Neural crest cell (in vitro differentiated cells): ENCODE results near the gene ELP5. TPM values are rescaled to one million over a fixed set of nuclear protein-coding genes. Genes with fewer than 3 reads are reported as not detected.

Experiments
- DNase-seq: peaks from one replicate; pipeline ENCODE4 v3.0.0; 2021; ENCODE audit warnings: low read depth, mixed read lengths, low spot score
- H3K27ac Mint-ChIP-seq: one replicate; pipeline ENCODE4 v1.8.0; 2021; ENCODE audit warnings: mild to moderate bottlenecking, mixed read lengths; ENCODE audit not compliant: unreplicated experiment
- H3K27me3 Mint-ChIP-seq: 2 replicates; pipeline ENCODE4 v1.8.0; 2021; ENCODE audit warnings: low read depth, mild to moderate bottlenecking, mixed read lengths
- H3K36me3 Mint-ChIP-seq: 2 replicates; pipeline ENCODE4 v1.8.0; 2021; ENCODE audit warnings: low read depth, mild to moderate bottlenecking, mixed read lengths
- H3K4me1 Mint-ChIP-seq: 2 replicates; pipeline ENCODE4 v1.8.0; 2021; ENCODE audit warnings: mixed read lengths
- H3K4me3 Mint-ChIP-seq: one replicate; pipeline ENCODE4 v1.8.0; 2021; ENCODE audit warnings: mild to moderate bottlenecking, mixed read lengths
- H3K9me3 Mint-ChIP-seq: 2 replicates; pipeline ENCODE4 v1.8.0; 2021; ENCODE audit warnings: mixed read lengths
- total RNA-seq: library from RNA; stranded (reverse); gene quantifications from 2 replicates; pipeline ENCODE4 v1.2.1, GENCODE V29; 2021
- TF ChIP-seq, protein P1 (sequence below): fragments of 200-600 bp; sonication (generic); conservative IDR thresholded peaks from 2 replicates; pipeline ENCODE4 v1.5.0; 2021; ENCODE audit warnings: antibody characterized with exemption, mild to moderate bottlenecking

Gene ELP5
- total RNA-seq, 1 donor from 2014 or later: 77.4 TPM

DNA sequence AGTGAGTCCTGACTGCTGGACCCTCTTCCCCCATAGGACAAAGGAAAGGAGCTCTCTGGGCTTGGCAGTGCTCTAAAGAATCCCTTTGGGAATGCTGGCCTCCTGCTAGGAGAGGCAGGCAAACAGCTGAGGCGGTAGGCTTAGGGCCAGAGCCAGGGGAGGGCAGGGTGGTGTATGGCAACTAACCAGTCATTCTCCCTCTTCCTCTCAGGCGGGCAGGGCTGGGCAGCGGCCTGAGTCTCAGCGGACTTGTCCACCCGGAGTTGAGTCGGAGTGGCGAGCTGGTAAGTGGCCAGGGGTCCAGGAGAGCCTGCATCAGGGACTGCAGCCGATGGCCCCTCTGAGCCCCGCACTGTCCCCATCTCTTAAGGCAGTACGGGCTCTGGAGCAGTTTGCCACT is 27.9 kb upstream of the ELP5 start:
- Mint-ChIP-seq H3K4me3 (peak overlapping the region; percentile 98), H3K4me1 (peaks cover 22% of the 10 kb centered on the region)

DNA sequence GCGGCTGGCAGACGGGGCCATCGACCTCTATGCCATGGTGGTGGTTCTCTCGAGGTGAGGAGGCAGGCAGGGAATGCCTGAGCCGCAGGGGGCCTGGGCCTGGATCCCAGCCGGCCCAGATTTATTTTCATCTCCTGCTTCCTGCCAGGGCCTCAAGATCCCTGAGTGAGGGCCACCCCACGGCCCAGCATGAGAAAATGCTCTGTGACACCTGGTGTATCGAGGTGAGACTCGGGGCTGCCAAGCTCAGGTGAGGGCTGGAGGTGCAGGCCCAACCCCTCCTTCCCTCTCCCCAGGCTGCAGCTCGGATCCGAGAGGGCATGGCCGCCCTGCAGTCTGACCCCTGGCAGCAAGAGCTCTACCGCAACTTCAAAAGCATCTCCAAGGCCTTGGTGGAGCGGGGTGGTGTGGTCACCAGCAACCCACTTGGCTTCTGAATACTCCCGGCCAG is 27.3 kb upstream of the ELP5 start:
- peaks cover 16% of the 10 kb centered on the region for H3K4me1 Mint-ChIP-seq
- no peak overlapping the region for H3K27ac Mint-ChIP-seq
- H3K27me3 Mint-ChIP-seq: peaks cover 17% of the 10 kb centered on the region
- H3K4me3 Mint-ChIP-seq: peak overlapping the region; percentile 61
- H3K36me3 Mint-ChIP-seq: peaks cover 17% of the 10 kb centered on the region
- H3K9me3 Mint-ChIP-seq: no peaks in the 10 kb centered on the region
- TF ChIP-seq, protein P1, sequence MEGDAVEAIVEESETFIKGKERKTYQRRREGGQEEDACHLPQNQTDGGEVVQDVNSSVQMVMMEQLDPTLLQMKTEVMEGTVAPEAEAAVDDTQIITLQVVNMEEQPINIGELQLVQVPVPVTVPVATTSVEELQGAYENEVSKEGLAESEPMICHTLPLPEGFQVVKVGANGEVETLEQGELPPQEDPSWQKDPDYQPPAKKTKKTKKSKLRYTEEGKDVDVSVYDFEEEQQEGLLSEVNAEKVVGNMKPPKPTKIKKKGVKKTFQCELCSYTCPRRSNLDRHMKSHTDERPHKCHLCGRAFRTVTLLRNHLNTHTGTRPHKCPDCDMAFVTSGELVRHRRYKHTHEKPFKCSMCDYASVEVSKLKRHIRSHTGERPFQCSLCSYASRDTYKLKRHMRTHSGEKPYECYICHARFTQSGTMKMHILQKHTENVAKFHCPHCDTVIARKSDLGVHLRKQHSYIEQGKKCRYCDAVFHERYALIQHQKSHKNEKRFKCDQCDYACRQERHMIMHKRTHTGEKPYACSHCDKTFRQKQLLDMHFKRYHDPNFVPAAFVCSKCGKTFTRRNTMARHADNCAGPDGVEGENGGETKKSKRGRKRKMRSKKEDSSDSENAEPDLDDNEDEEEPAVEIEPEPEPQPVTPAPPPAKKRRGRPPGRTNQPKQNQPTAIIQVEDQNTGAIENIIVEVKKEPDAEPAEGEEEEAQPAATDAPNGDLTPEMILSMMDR: no peak
- no peak for DNase-seq

More for the DNA sequence above, 27.9 kb upstream of the ELP5 start:
- no peak overlapping the region for H3K27ac Mint-ChIP-seq
- peaks cover 22% of the 10 kb centered on the region for H3K27me3 Mint-ChIP-seq
- peaks cover 15% of the 10 kb centered on the region for H3K36me3 Mint-ChIP-seq
- no peak for DNase-seq
- TF ChIP-seq, protein P1: no peak
- no peaks in the 10 kb centered on the region for H3K9me3 Mint-ChIP-seq

DNA sequence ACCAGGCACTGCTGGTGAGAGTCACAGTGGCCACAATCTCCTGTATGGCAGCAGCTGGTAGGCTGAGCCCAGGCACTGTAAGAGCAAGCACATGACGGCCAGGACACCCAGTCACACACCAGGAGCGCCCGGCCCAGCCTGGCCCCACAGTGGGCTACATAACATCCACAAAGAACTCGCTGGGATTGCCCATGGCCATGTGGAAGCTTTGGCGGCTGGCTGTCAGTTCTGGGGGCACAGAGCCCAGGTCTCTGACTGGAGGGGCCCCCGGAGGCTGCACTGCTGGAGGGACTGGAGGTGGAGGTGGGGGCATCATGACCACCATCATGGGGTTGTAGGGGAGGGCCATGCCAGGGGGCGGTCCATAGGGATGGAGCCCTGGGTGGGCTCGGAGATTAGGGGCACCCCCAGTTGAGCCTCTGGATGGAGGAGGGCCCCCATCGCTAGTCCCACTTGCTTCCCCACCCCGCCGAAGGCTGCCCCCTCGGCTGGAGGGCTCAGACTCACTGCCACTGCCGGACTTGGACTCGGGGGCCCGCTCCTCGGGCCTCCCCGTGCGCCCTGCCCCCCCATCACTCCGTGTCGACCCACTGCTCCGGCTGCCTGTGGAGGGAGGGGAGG is 26.2 kb upstream of the ELP5 start:
- Mint-ChIP-seq H3K9me3 (no peaks in the 10 kb centered on the region), H3K36me3 (peaks cover 19% of the 10 kb centered on the region), H3K4me1 (peaks cover 8% of the 10 kb centered on the region), H3K4me3 (peak overlapping the region; percentile 61), H3K27ac (no peak overlapping the region), H3K27me3 (peaks cover 9% of the 10 kb centered on the region)
- DNase-seq: no peak
- TF ChIP-seq, protein P1: no peak

DNA sequence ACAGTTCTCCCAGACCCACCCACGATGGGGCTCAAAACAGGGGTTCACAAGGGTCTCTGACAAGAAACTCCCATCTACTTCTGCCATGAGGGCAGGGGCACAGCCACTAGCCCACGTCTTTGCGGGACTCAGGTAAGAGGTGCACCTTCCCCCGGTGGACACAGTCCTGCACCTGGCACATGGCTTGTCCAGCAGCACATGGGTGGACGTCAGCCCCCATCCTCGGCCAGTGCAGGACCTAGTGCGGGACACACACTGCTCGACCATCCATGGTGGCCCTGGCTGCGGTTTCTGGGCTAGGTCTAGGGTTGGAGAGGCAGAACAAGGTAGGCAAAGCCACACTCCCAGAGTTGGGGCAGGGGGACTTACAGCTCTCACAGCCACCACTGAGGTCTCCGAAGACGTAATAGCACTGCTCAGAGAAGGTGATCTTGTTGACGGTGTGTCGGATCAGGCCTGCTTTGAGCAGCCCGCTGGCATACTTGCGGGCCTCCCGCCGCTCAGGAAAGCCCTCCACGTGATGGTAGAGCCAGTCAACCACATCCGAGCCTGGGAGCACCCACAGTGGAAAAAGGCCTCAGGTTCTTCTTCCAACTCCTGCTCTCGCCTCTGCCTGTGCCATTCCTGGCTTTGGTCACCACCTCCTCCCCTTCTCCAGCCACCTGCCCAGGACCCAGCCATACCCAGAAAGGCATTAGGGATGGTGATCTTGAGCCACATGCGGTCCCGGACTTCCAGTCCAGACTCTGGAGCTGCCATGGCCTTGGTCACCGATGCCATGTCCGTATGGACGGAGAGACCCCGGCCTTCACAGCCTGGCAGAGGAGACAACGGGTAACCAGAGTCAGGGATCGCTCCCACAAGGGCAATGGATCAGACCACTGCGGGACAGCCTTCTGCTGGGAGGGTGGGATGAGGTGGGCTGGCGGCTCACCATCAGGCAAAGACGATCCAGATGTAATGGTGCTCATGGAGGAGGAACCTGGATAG is 25.0 kb upstream of the ELP5 start:
- H3K36me3 Mint-ChIP-seq: peaks cover 21% of the 10 kb centered on the region
- TF ChIP-seq, protein P1: no peak

DNA sequence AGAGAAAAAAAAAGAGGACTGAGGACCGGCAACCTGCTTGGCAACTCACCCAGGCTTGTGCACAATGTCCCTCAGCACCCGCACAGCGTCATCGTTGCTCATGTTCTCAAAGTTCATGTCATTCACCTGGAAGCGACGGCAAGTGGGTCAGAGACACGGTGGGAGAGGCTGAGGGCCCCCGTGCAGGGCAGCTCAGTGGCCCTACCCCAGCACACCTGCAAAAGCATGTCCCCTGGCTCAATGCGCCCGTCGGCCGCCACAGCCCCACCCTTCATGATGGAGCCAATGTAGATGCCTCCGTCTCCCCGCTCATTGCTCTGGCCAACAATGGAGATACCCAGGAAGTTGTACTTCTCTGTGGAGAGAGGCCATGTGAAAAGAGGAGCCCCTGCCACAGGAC is 23.1 kb upstream of the ELP5 start:
- DNase-seq: no peak
- no peaks in the 10 kb centered on the region for H3K9me3 Mint-ChIP-seq
- H3K4me1 Mint-ChIP-seq: peaks cover 19% of the 10 kb centered on the region
- TF ChIP-seq, protein P1: no peak
- H3K4me3 Mint-ChIP-seq: peak overlapping the region; percentile 80
- H3K36me3 Mint-ChIP-seq: peaks cover 21% of the 10 kb centered on the region
- H3K27me3 Mint-ChIP-seq: peaks cover 2% of the 10 kb centered on the region
- no peak overlapping the region for H3K27ac Mint-ChIP-seq

More for the DNA sequence above, 25.0 kb upstream of the ELP5 start:
- DNase-seq: no peak
- H3K27me3 Mint-ChIP-seq: peaks cover under 1% of the 10 kb centered on the region
- no peak overlapping the region for H3K27ac Mint-ChIP-seq
- H3K4me3 Mint-ChIP-seq: no peak overlapping the region
- peaks cover 3% of the 10 kb centered on the region for H3K4me1 Mint-ChIP-seq
- H3K9me3 Mint-ChIP-seq: no peaks in the 10 kb centered on the region
